HFFc6 (cell line): ENCODE measurements around the gene DET1. TPM values are rescaled to one million over a fixed set of nuclear protein-coding genes. Genes with fewer than 3 reads are reported as not detected.

ENCODE experiments used
- DNase-seq: peaks from one replicate; pipeline ENCODE4 v3.0.0-alpha.2; 2018
- H3K27ac Mint-ChIP-seq: 2 replicates; pipeline ENCODE4 v1.8.0; 2020; ENCODE audit warnings: mild to moderate bottlenecking, mixed read lengths
- H3K27me3 Mint-ChIP-seq: 2 replicates; pipeline ENCODE4 v1.8.0; 2021; ENCODE audit warnings: mild to moderate bottlenecking, moderate library complexity, mixed read lengths; ENCODE audit not compliant: insufficient read depth
- H3K36me3 Mint-ChIP-seq: 2 replicates; pipeline ENCODE4 v1.8.0; 2021; ENCODE audit warnings: low read depth, mixed read lengths
- H3K4me1 Mint-ChIP-seq: 2 replicates; pipeline ENCODE4 v1.8.0; 2020; ENCODE audit warnings: low read depth, mixed read lengths
- H3K4me3 Mint-ChIP-seq: 2 replicates; pipeline ENCODE4 v1.8.0; 2020; ENCODE audit warnings: mild to moderate bottlenecking, moderate library complexity, mixed read lengths
- H3K9me3 Mint-ChIP-seq: 2 replicates; pipeline ENCODE4 v1.8.0; 2020; ENCODE audit warnings: mild to moderate bottlenecking, mixed read lengths
- total RNA-seq, 6 experiments: library from RNA; stranded (reverse); fragmentation: NEBNext Ultra II Directional; extraction: Animal tissue kit (Norgen Biotek cat#: 25700); gene quantifications; 2 replicates in 1 of 6; 3 replicates in 5 of 6; pipeline ENCODE4 v1.2.3, GENCODE V29; 2021
- TF ChIP-seq, protein P1 (sequence below): fragments of 200-600 bp; sonication (generic); IDR thresholded peaks from 2 replicates; pipeline ENCODE4 v1.5.0; 2021; ENCODE audit warnings: antibody characterized with exemption, mild to moderate bottlenecking

The DET1 gene
- total RNA-seq, 6 experiments from 2014 or later: 4.9 to 7.1 (median 6.2) TPM

DNA sequence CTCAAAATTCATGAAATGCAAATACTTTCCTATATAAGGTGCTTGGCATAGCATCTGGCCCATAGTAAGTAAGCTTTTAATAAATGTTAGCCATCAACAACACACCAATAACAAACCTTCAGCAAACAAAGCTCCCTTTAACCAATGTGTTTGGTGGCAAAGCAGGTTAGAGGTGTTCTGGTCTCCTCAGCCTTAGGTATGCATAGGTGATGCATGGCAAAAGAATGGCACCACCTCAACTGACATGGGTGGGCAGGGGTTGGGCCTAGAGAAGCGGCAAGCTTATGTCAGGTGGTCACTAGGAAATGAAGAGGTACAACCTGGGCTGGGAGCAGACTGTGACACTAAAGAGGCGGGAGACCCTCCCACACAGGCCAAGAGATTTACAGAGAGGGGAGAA lies 40.8 kb downstream of the DET1 start:
- no peak overlapping the region for H3K27ac Mint-ChIP-seq
- H3K9me3 Mint-ChIP-seq: no peaks in the 10 kb centered on the region
- peaks cover 25% of the 10 kb centered on the region for H3K36me3 Mint-ChIP-seq
- DNase-seq: no peak
- no peaks in the 10 kb centered on the region for H3K27me3 Mint-ChIP-seq
- no peaks in the 10 kb centered on the region; the same call in 1 of the 2 replicates for H3K4me1 Mint-ChIP-seq
- no peak overlapping the region for H3K4me3 Mint-ChIP-seq
- TF ChIP-seq, protein P1, sequence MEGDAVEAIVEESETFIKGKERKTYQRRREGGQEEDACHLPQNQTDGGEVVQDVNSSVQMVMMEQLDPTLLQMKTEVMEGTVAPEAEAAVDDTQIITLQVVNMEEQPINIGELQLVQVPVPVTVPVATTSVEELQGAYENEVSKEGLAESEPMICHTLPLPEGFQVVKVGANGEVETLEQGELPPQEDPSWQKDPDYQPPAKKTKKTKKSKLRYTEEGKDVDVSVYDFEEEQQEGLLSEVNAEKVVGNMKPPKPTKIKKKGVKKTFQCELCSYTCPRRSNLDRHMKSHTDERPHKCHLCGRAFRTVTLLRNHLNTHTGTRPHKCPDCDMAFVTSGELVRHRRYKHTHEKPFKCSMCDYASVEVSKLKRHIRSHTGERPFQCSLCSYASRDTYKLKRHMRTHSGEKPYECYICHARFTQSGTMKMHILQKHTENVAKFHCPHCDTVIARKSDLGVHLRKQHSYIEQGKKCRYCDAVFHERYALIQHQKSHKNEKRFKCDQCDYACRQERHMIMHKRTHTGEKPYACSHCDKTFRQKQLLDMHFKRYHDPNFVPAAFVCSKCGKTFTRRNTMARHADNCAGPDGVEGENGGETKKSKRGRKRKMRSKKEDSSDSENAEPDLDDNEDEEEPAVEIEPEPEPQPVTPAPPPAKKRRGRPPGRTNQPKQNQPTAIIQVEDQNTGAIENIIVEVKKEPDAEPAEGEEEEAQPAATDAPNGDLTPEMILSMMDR: no peak

GRCh38 chr15:88504445-88504844 lies 42.0 kb downstream of the DET1 start:
- Mint-ChIP-seq H3K27ac (no peak overlapping the region), H3K4me3 (no peak overlapping the region), H3K4me1 (no peaks in the 10 kb centered on the region), H3K36me3 (peaks cover 15% of the 10 kb centered on the region; the same call in 1 of the 2 replicates), H3K9me3 (no peaks in the 10 kb centered on the region), H3K27me3 (no peaks in the 10 kb centered on the region)
- TF ChIP-seq, protein P1: no peak
- DNase-seq: no peak

DNA sequence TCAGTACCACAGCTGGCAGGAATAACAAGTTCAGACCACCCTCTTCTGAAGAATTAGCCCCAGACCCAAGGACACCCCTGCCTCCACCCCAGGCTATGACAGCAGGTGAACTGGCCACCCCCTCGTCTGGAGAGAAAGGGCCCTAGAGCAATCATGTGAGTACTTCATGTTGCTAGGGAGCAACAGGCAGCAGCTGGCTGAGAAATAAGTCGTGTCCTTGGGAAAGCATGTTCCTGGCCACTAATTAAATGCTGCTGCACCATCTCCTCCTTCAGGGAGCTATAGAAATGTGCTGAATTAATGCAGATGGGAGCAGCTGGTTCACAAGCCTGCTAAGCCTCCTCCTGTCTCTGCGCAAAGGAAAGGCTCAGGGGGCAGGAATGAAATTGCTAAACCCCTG lies 47.5 kb downstream of the DET1 start:
- Mint-ChIP-seq H3K4me1 (no peaks in the 10 kb centered on the region), H3K9me3 (no peaks in the 10 kb centered on the region)

DNA sequence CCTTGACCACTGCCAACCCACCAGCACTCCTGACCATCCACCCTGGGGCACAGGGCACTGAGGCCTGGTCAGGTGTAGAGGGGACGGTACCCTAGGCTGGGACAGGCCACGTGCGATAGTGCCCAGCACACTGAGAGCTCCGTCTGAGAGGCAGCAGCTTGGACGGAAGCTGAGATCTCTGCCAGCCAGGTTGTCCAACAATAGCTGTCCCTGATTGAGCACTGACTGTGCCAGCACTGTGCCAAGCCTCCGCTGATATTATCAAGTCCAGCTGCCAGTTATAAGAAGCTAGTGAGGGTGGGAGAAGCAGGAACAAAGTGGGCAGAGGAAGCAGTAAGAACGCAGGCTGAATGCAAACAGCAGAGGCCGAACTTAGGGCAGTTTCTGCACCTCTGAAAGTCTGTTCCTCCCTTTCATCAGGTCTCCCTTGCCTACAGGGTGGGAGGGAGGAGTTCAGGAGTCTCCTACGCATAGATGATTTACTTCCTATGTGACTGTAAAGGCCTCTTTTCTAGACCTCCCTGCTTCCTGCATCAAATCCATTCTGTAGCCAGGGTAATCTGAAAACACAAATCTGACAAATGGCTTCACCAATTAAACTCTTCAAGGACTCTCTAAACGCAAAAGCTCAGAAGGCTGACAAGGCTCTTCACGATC lies 49.2 kb downstream of the DET1 start:
- no peaks in the 10 kb centered on the region; the same call in 1 of the 2 replicates for H3K36me3 Mint-ChIP-seq
- H3K9me3 Mint-ChIP-seq: no peaks in the 10 kb centered on the region
- DNase-seq: no peak
- peaks cover 3% of the 10 kb centered on the region for H3K27me3 Mint-ChIP-seq
- TF ChIP-seq, protein P1: no peak
- H3K4me1 Mint-ChIP-seq: no peaks in the 10 kb centered on the region
- no peak overlapping the region for H3K4me3 Mint-ChIP-seq
- no peak overlapping the region for H3K27ac Mint-ChIP-seq

More for the DNA sequence above, 47.5 kb downstream of the DET1 start:
- H3K27me3 Mint-ChIP-seq: peaks cover 3% of the 10 kb centered on the region
- H3K4me3 Mint-ChIP-seq: no peak overlapping the region
- no peak for DNase-seq
- H3K27ac Mint-ChIP-seq: no peak overlapping the region
- TF ChIP-seq, protein P1: no peak
- H3K36me3 Mint-ChIP-seq: no peaks in the 10 kb centered on the region; the same call in 1 of the 2 replicates

DNA sequence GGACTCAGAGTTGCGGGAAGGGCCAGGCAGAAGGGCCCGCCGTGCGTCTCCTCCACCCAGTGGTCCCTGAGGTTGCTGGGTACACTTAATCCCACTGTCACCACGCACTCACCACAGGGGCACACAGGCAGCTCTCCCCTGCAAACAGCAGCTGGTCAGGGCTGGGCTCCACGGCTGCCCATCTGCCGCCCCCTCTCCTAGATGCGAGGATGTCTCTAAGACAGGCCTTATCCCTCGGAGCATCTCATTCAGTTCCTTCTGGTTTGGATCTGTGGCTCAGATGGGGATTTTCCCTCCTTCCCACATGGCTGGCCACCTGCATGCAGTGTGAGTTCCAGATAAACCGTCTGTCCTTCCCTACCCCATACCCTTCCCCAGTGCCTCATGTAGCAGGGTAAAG lies 52.6 kb downstream of the DET1 start:
- no peaks in the 10 kb centered on the region for H3K36me3 Mint-ChIP-seq
- H3K4me3 Mint-ChIP-seq: no peak overlapping the region
- no peaks in the 10 kb centered on the region for H3K4me1 Mint-ChIP-seq
- H3K27ac Mint-ChIP-seq: no peak overlapping the region
- H3K9me3 Mint-ChIP-seq: no peaks in the 10 kb centered on the region
- TF ChIP-seq, protein P1: no peak
- DNase-seq: no peak
- H3K27me3 Mint-ChIP-seq: peaks cover 3% of the 10 kb centered on the region
